B cell (primary cell): Measurements from ENCODE around the gene TMEM114. TPM values are rescaled to one million over a fixed set of nuclear protein-coding genes. Genes with fewer than 3 reads are reported as not detected.

Experiments
- ATAC-seq: fragments of 200-7000 bp; cut with Tn5 transposase; one replicate; pipeline ENCODE4 v1.10.0; 2021; ENCODE audit warnings: low read depth, mild to moderate bottlenecking, moderate number of reproducible peaks, moderate library complexity
- CTCF ChIA-PET: fragments of 350-600 bp; sonication (Branson Sonifier 250); formaldehyde crosslinking; loops from one replicate; lab custom pipeline; 2021; ENCODE audit warnings: antibody characterized with exemption, inconsistent platforms; lab: Charles Lee
- POLR2A ChIA-PET: fragments of 350-600 bp; sonication (Branson Sonifier 250); formaldehyde crosslinking; loops from one replicate; lab custom pipeline; 2021; ENCODE audit warnings: antibody characterized with exemption; lab: Charles Lee
- DNase-seq: peaks from one replicate; pipeline ENCODE4 v3.0.0; 2013
- H2AFZ ChIP-seq: 2 replicates; pipeline ENCODE4 v1.6.1; 2012; ENCODE audit warnings: mild to moderate bottlenecking, low read depth, low read length; ENCODE audit not compliant: insufficient read depth, poor library complexity, severe bottlenecking
- H3K27ac ChIP-seq, 2 donors: 1 replicate in 1 of 2; 2 replicates in 1 of 2; pipeline ENCODE4 v1.5.1; 2012 to 2013; ENCODE audit warnings: low read length in 2 of 2, mild to moderate bottlenecking in 2 of 2, moderate library complexity in 1 of 2
- H3K27me3 ChIP-seq, 4 experiments: fragments of 200-600 bp in 1 of 4; sonication (generic) in 1 of 4; replicated peaks in 1 of 4; 1 replicate in 2 of 4; 2 replicates in 2 of 4; pipeline versions ENCODE4 v1.6.1 to v1.7.0; 2013 to 2016; ENCODE audit warnings: low read length in 3 of 4, mild to moderate bottlenecking in 2 of 4, mixed read lengths in 1 of 4, moderate library complexity in 1 of 4; ENCODE audit not compliant: insufficient read depth in 4 of 4, control insufficient read depth in 3 of 4; ENCODE audit errors: control extremely low read depth in 1 of 4
- H3K36me3 ChIP-seq, 2 experiments: replicated peaks in 1 of 2; 1 replicate in 1 of 2; 2 replicates in 1 of 2; pipeline versions ENCODE4 v1.6.1 to v1.7.1; 2013; ENCODE audit warnings: low read length in 1 of 2; ENCODE audit not compliant: insufficient read depth in 2 of 2, control insufficient read depth in 1 of 2; ENCODE audit errors: control extremely low read depth in 1 of 2, extremely low read depth in 1 of 2
- H3K4me1 ChIP-seq, 2 donors: fragments of 200-600 bp in 1 of 2; sonication (generic) in 1 of 2; 1 replicate in 1 of 2; 2 replicates in 1 of 2; pipeline versions ENCODE4 v1.5.1 to v1.6.1; 2013 to 2017; ENCODE audit warnings: low read length in 2 of 2; ENCODE audit not compliant: control insufficient read depth in 2 of 2, insufficient read depth in 2 of 2
- H3K4me2 ChIP-seq: replicated peaks from 2 replicates; pipeline ENCODE3; 2012; ENCODE audit warnings: mild to moderate bottlenecking, low read depth, low read length; ENCODE audit not compliant: poor library complexity, severe bottlenecking
- H3K4me3 ChIP-seq, 5 experiments: fragments of 200-600 bp in 1 of 5; sonication (generic) in 1 of 5; 1 replicate in 3 of 5; 2 replicates in 2 of 5; pipeline versions ENCODE4 v1.5.1 to v1.7.0; 2011 to 2016; ENCODE audit warnings: low read length in 4 of 5, mild to moderate bottlenecking in 4 of 5, low read depth in 2 of 5, control low read depth in 1 of 5, moderate library complexity in 1 of 5; ENCODE audit not compliant: insufficient read depth in 1 of 5; ENCODE audit errors: control extremely low read depth in 1 of 5, extremely low read depth in 1 of 5
- H3K79me2 ChIP-seq: fragments of 200-600 bp; sonication (generic); one replicate; pipeline ENCODE4 v1.6.0; 2016; ENCODE audit warnings: low read length; ENCODE audit not compliant: control insufficient read depth, insufficient read depth
- H3K9ac ChIP-seq: fragments of 200-600 bp; sonication (generic); 2 replicates; pipeline ENCODE4 v1.6.1; 2017; ENCODE audit warnings: mild to moderate bottlenecking, low read length, moderate library complexity
- H3K9me3 ChIP-seq, 3 donors: one replicate each; pipeline versions ENCODE4 v1.6.1 to v1.7.1; 2013; ENCODE audit warnings: low read length in 2 of 3; ENCODE audit not compliant: control insufficient read depth in 2 of 3, insufficient read depth in 1 of 3; ENCODE audit errors: control extremely low read depth in 1 of 3
- H4K20me1 ChIP-seq: 2 replicates; pipeline ENCODE4 v1.6.0; 2012; ENCODE audit warnings: mild to moderate bottlenecking, low read length; ENCODE audit not compliant: insufficient read depth, control insufficient read depth, poor library complexity, severe bottlenecking
- H3K27ac Mint-ChIP-seq: one replicate; pipeline ENCODE4 v1.8.0; 2021; ENCODE audit warnings: mixed read lengths
- H3K27me3 Mint-ChIP-seq: one replicate; pipeline ENCODE4 v1.8.0; 2021; ENCODE audit warnings: mixed read lengths
- H3K4me1 Mint-ChIP-seq: one replicate; pipeline ENCODE4 v1.8.0; 2021; ENCODE audit warnings: mixed read lengths
- H3K4me3 Mint-ChIP-seq: one replicate; pipeline ENCODE4 v1.8.0; 2021; ENCODE audit warnings: mixed read lengths
- H3K9me3 Mint-ChIP-seq: one replicate; pipeline ENCODE4 v1.8.0; 2022; ENCODE audit warnings: mixed read lengths; ENCODE audit not compliant: insufficient read depth
- EZH2 ChIP-seq: IDR thresholded peaks from 2 replicates; pipeline ENCODE4 v1.6.1; 2012; ENCODE audit warnings: borderline replicate concordance, low read depth, mild to moderate bottlenecking, moderate library complexity, low read length; ENCODE audit not compliant: insufficient read depth, poor library complexity, severe bottlenecking
- WGBS: methylation state at CpG from one replicate; pipeline ENCODE4 v1.1.5; 2013; ENCODE audit warnings: missing lambda C conversion rate; ENCODE audit not compliant: insufficient coverage; 5-methylcytosine and 5-hydroxymethylcytosine counted together
- intact Hi-C: fragments of 100-400 bp; cut with micrococcal nuclease; formaldehyde crosslinking; loops from one replicate; pipeline ENCODE4 v1.10.0; 2022
- polyA plus RNA-seq: library from polyadenylated mRNA; depleted of rRNA; stranded (reverse); fragments of >200 nt; gene quantifications from 2 replicates; pipeline ENCODE4 v1.2.3, GENCODE V29; 2012
- total RNA-seq, 2 donors: library from RNA; stranded (reverse); fragments of 120-200 nt in 1 of 2; gene quantifications; 1 replicate in 1 of 2; 2 replicates in 1 of 2; pipeline versions ENCODE4 v1.2.3 to v1.2.4, GENCODE V29; 2013 to 2022
- TF ChIP-seq, protein P1 (sequence below): fragments of 200-600 bp; IDR thresholded peaks from one replicate; pipeline ENCODE4 v1.8.0; 2022; ENCODE audit warnings: antibody characterized with exemption, mild to moderate bottlenecking

Gene TMEM114
- total and polyA plus RNA-seq, 2 donors (not counting 1 experiment from before 2014, with no cell fraction given), result not detected

DNA sequence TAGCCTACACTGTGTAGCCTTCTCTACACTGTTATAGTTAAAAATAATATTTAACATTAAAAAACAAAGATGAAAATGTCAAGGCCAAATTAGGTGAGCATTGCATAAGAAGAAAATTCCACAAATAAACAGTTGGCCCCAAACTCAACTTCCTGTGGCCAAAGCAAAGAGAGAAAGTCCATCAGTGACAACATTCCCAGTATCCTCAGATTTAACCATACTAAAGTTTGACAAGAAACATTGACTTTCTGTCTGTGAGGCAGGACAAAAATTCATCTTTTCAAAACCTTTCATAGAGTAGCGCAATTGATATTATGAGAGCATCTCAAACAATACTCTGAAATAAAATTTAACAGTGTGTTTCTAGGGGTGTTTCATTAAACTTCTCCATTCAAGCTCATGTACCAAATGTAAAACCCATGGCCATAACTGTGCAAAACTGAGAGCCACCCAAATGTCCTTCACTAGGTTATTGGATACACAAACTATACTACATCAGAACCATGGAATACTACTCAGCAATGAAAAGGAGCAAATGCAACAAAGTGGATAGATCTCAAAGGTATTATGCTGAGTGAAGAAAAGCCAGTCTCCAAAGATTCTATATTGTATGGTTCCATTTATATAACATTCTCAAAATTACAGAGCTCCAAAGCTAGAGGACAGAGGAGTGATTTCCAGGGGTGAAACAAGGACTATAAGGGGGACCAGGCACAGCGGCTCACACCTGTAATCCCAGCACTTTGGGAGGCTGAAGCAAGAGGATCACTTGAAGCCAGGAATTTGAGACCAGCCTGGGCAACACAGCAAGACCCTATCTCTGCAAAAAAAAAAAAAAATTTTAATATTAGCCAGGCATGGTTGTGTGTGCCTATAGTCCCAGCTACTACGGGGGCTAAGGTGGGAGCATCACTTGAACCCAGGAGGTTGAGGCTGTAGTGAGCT, 38.7 kb downstream of the TMEM114 start:
- 100% methylated on average over 1 of the region's 3 CpGs for WGBS
- Histone ChIP-seq H3K27me3 (peaks cover 0 to 18% (median 1%) of the 10 kb centered on the region in 4 experiments), H3K27ac (no peak overlapping the region), H3K4me1 (peaks cover 0 to 10% of the 10 kb centered on the region in 2 donors), H3K9me3 (no peaks in the 10 kb centered on the region), H3K4me2 (no peak overlapping the region), H4K20me1 (no peaks in the 10 kb centered on the region), H3K79me2 (no peaks in the 10 kb centered on the region), H3K36me3 (no peaks in the 10 kb centered on the region), H3K4me3 (no peak overlapping the region), H2AFZ (no peak overlapping the region), H3K9ac (no peak overlapping the region)
- no peaks in the 10 kb centered on the region for H3K9me3 Mint-ChIP-seq
- H3K27ac Mint-ChIP-seq, result no peak overlapping the region
- CTCF ChIA-PET, result no interaction called here
- no peak overlapping the region for H3K4me3 Mint-ChIP-seq
- H3K4me1 Mint-ChIP-seq, result no peaks in the 10 kb centered on the region
- no peak for ATAC-seq
- intact Hi-C loops, result no loop called here
- no peak for DNase-seq
- H3K27me3 Mint-ChIP-seq, result peaks cover 54% of the 10 kb centered on the region
- POLR2A ChIA-PET, result no interaction called here
- TF ChIP-seq, protein P1, sequence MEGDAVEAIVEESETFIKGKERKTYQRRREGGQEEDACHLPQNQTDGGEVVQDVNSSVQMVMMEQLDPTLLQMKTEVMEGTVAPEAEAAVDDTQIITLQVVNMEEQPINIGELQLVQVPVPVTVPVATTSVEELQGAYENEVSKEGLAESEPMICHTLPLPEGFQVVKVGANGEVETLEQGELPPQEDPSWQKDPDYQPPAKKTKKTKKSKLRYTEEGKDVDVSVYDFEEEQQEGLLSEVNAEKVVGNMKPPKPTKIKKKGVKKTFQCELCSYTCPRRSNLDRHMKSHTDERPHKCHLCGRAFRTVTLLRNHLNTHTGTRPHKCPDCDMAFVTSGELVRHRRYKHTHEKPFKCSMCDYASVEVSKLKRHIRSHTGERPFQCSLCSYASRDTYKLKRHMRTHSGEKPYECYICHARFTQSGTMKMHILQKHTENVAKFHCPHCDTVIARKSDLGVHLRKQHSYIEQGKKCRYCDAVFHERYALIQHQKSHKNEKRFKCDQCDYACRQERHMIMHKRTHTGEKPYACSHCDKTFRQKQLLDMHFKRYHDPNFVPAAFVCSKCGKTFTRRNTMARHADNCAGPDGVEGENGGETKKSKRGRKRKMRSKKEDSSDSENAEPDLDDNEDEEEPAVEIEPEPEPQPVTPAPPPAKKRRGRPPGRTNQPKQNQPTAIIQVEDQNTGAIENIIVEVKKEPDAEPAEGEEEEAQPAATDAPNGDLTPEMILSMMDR, result no peak
- TF ChIP-seq EZH2, result no peak
